Osteocyte (in vitro differentiated cells): ENCODE measurements around the gene HRH4. TPM values are rescaled to one million over a fixed set of nuclear protein-coding genes. Genes with fewer than 3 reads are reported as not detected.

Experiments used
- DNase-seq: peaks from one replicate; pipeline ENCODE4 v3.0.0; 2021; ENCODE audit warnings: mixed read lengths; ENCODE audit not compliant: unreplicated experiment; ENCODE audit errors: extremely low spot score
- H3K27ac Mint-ChIP-seq: one replicate; pipeline ENCODE4 v1.8.0; 2021; ENCODE audit warnings: mild to moderate bottlenecking, mixed read lengths; ENCODE audit not compliant: unreplicated experiment
- H3K27me3 Mint-ChIP-seq: one replicate; pipeline ENCODE4 v1.8.0; 2021; ENCODE audit warnings: mixed read lengths; ENCODE audit not compliant: unreplicated experiment
- H3K36me3 Mint-ChIP-seq: one replicate; pipeline ENCODE4 v1.8.0; 2021; ENCODE audit warnings: mixed read lengths; ENCODE audit not compliant: unreplicated experiment
- H3K4me1 Mint-ChIP-seq: one replicate; pipeline ENCODE4 v1.8.0; 2021; ENCODE audit warnings: mixed read lengths; ENCODE audit not compliant: unreplicated experiment
- H3K4me3 Mint-ChIP-seq: one replicate; pipeline ENCODE4 v1.8.0; 2021; ENCODE audit warnings: mild to moderate bottlenecking, moderate library complexity, mixed read lengths; ENCODE audit not compliant: unreplicated experiment
- H3K9me3 Mint-ChIP-seq: one replicate; pipeline ENCODE4 v1.8.0; 2021; ENCODE audit warnings: mixed read lengths; ENCODE audit not compliant: unreplicated experiment
- CTCF ChIP-seq: fragments of 200-600 bp; sonication (generic); IDR thresholded peaks from 2 replicates; pipeline ENCODE4 v1.5.0; 2021; ENCODE audit warnings: antibody characterized with exemption, mild to moderate bottlenecking, moderate library complexity
- total RNA-seq: library from RNA; stranded (reverse); gene quantifications from 2 replicates; pipeline ENCODE4 v1.2.1, GENCODE V29; 2021

HRH4 gene
- total RNA-seq, 1 donor from 2014 or later = not detected

- Mint-ChIP-seq H3K9me3 (peaks cover 8% of the 10 kb centered on the region), H3K4me1 (peaks cover 20% of the 10 kb centered on the region), H3K27ac (no peak overlapping the region), H3K4me3 (no peak overlapping the region), H3K27me3 (peaks cover 6% of the 10 kb centered on the region), H3K36me3 (peaks cover 16% of the 10 kb centered on the region)
- no peak for DNase-seq
- no peak for TF ChIP-seq CTCF
Measured at GRCh38 chr18:24429188-24429587, 31.2 kb upstream of the HRH4 start.

DNA sequence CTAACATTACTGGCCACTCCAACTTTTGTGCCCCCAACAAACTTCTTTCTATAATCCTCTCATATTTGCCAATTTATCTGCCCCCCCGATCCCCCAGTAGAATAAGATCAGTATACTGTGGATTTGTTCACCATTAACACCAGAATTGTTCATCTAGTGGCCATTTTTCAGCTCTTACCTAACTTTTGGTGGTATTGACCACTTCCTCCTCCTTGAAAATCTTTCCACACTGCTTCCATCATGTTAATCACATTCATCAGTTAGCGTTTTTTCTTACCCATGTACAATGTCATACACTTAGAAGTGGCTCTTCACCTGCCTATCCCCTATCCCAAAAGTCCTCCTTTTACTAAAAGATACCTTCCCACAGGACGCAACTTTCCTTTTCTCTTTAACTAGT is 27.8 kb upstream of the HRH4 start:
- no peak overlapping the region for H3K4me3 Mint-ChIP-seq

DNA sequence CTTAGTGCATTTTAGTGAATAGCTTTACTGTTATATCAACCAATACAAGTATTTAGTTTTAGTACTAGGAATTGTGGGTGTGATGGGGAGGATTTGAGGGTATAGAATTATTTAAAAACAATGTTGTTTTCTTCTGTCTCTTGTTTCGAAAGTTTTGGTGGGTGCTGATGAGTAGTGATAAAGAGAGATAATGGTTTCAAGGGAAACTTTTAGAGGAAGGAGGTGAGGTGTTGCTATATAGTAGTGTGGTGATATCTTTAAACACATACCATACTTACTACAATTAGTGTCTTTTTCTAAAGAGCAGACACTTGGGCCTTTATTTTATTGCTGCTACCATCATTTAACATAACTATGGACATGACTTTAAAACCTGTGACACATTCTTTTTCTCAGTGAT is 23.5 kb upstream of the HRH4 start:
- H3K36me3 Mint-ChIP-seq = peaks cover 44% of the 10 kb centered on the region
- H3K27ac Mint-ChIP-seq = no peak overlapping the region
- no peak for TF ChIP-seq CTCF
- H3K4me1 Mint-ChIP-seq = peaks cover 4% of the 10 kb centered on the region
- no peaks in the 10 kb centered on the region for H3K27me3 Mint-ChIP-seq
- no peak for DNase-seq
- H3K4me3 Mint-ChIP-seq = no peak overlapping the region
- no peaks in the 10 kb centered on the region for H3K9me3 Mint-ChIP-seq

More for the DNA sequence above, 27.8 kb upstream of the HRH4 start:
- no peak for TF ChIP-seq CTCF
- no peak overlapping the region for H3K27ac Mint-ChIP-seq
- no peaks in the 10 kb centered on the region for H3K27me3 Mint-ChIP-seq
- H3K36me3 Mint-ChIP-seq = peaks cover 23% of the 10 kb centered on the region
- H3K4me1 Mint-ChIP-seq = peaks cover 12% of the 10 kb centered on the region
- DNase-seq = no peak
- H3K9me3 Mint-ChIP-seq = no peaks in the 10 kb centered on the region

- TF ChIP-seq CTCF = no peak
- H3K4me1 Mint-ChIP-seq = no peaks in the 10 kb centered on the region
- no peak overlapping the region for H3K4me3 Mint-ChIP-seq
- H3K27ac Mint-ChIP-seq = no peak overlapping the region
- no peaks in the 10 kb centered on the region for H3K9me3 Mint-ChIP-seq
- DNase-seq = no peak
- no peaks in the 10 kb centered on the region for H3K27me3 Mint-ChIP-seq
- peaks cover 63% of the 10 kb centered on the region for H3K36me3 Mint-ChIP-seq
Measured at GRCh38 chr18:24443870-24444269, 16.6 kb upstream of the HRH4 start.

DNA sequence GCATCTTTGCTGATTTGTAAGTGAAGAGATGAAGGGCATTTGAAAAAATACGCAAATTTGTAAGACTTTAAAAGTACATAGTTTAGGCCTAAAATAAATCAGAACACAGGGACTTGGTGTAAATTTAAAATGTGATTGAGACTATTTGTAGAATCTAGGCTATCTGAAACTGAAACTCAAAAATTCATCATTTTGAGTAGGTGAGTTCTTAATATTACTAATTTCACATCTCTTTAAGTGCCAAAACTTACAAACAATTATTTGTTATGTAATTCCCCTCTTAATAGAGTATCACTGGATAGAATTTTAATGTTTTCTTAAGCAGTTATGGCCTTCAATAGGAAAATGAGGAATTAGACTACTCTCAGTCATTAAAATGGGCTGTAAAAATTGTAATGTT is 14.0 kb upstream of the HRH4 start:
- H3K27ac Mint-ChIP-seq = no peak overlapping the region
- no peaks in the 10 kb centered on the region for H3K27me3 Mint-ChIP-seq
- TF ChIP-seq CTCF = no peak
- H3K9me3 Mint-ChIP-seq = no peaks in the 10 kb centered on the region
- H3K36me3 Mint-ChIP-seq = peaks cover 62% of the 10 kb centered on the region
- H3K4me1 Mint-ChIP-seq = no peaks in the 10 kb centered on the region
- no peak overlapping the region for H3K4me3 Mint-ChIP-seq
- DNase-seq = no peak
